GM23338 (cell line): ENCODE data around the gene FAU.

Experiments used
- CTCF ChIP-seq, 2 experiments: fragments of 200-600 bp in 1 of 2; sonication (generic) in 1 of 2; conservative IDR thresholded peaks; 2 replicates each; pipeline versions ENCODE4 v1.5.1 to v1.6.1; 2016 to 2017; ENCODE audit warnings: antibody characterized with exemption in 2 of 2, low read depth in 2 of 2, mild to moderate bottlenecking in 2 of 2, moderate library complexity in 1 of 2
- EZH2 ChIP-seq: fragments of 200-600 bp; sonication (generic); IDR thresholded peaks from one replicate; pipeline ENCODE4 v1.8.0; 2017; ENCODE audit warnings: antibody characterized with exemption, mild to moderate bottlenecking, low read depth; ENCODE audit not compliant: unreplicated experiment
- EZH2phosphoT487 ChIP-seq: fragments of 200-600 bp; sonication (generic); IDR thresholded peaks from one replicate; pipeline ENCODE4 v1.8.1; 2018; ENCODE audit warnings: antibody characterized with exemption; ENCODE audit not compliant: unreplicated experiment
- JUNB ChIP-seq: IDR thresholded peaks from one replicate; pipeline ENCODE4 v1.6.1; 2016; ENCODE audit warnings: antibody characterized with exemption; ENCODE audit not compliant: unreplicated experiment
- NANOG ChIP-seq: IDR thresholded peaks from 2 replicates; pipeline ENCODE4 v1.6.1; 2016; ENCODE audit warnings: antibody characterized with exemption, borderline replicate concordance
- POLR2AphosphoS5 ChIP-seq: IDR thresholded peaks from 2 replicates; pipeline ENCODE4 v1.6.1; 2016; ENCODE audit warnings: antibody characterized with exemption, low read depth
- REST ChIP-seq: IDR thresholded peaks from one replicate; pipeline ENCODE4 v1.6.1; 2018; ENCODE audit warnings: antibody characterized with exemption; ENCODE audit not compliant: unreplicated experiment

GRCh38 chr11:65157336-65157735 lies 35.4 kb upstream of the FAU start:
- TF ChIP-seq CTCF (conservative IDR thresholded peaks at IDR 0.05; ENCODE audit: low read depth in 2 of 2) (no peak), EZH2 (no peak), REST (no peak), JUNB (no peak), NANOG (no peak), POLR2AphosphoS5 (no peak), EZH2phosphoT487 (no peak)
